Keratinocyte (primary cell): ENCODE data around the gene PCDH7. TPM values are rescaled to one million over a fixed set of nuclear protein-coding genes. Genes with fewer than 3 reads are reported as not detected.
A peak's percentile ranks its signal among the peaks of the same experiment; 100 is the strongest.

Source experiments
- DNase-seq: peaks from one replicate; pipeline ENCODE4 v3.0.0-alpha.2; 2011; ENCODE audit warnings: low read depth, missing footprints, low spot score
- FAIRE-seq: peaks from 2 replicates; lab custom pipeline; 2011; peaks lifted over from hg19 to GRCh38; lab: Jason Lieb, UNC
- H2AFZ ChIP-seq: 2 replicates; pipeline ENCODE4 v1.6.0; 2012; ENCODE audit warnings: low read length, control low read depth, inconsistent platforms; ENCODE audit not compliant: control insufficient read depth
- H3K27ac ChIP-seq: 2 replicates; pipeline ENCODE4 v1.5.1; 2011; ENCODE audit warnings: low read length; ENCODE audit not compliant: control insufficient read depth, insufficient read depth
- H3K27me3 ChIP-seq: 3 replicates; pipeline ENCODE4 v1.6.0; 2011; ENCODE audit warnings: low read length; ENCODE audit not compliant: control insufficient read depth, insufficient read depth; ENCODE audit errors: extremely low read depth
- H3K36me3 ChIP-seq, 2 experiments: 2 replicates in 1 of 2; 3 replicates in 1 of 2; pipeline ENCODE4 v1.5.1; 2011; ENCODE audit warnings: low read length in 2 of 2, mild to moderate bottlenecking in 1 of 2; ENCODE audit not compliant: control insufficient read depth in 2 of 2, insufficient read depth in 2 of 2; ENCODE audit errors: extremely low read depth in 1 of 2
- H3K4me1 ChIP-seq: 3 replicates; pipeline ENCODE4 v1.5.1; 2011; ENCODE audit warnings: low read length; ENCODE audit not compliant: control insufficient read depth, insufficient read depth; ENCODE audit errors: extremely low read depth
- H3K4me2 ChIP-seq: 3 replicates; pipeline ENCODE4 v1.6.0; 2011; ENCODE audit warnings: low read depth, low read length; ENCODE audit not compliant: control insufficient read depth, insufficient read depth; ENCODE audit errors: extremely low read depth
- H3K4me3 ChIP-seq, 3 experiments: fragments of 200-600 bp in 1 of 3; sonication (generic) in 1 of 3; 2 replicates in 2 of 3; 3 replicates in 1 of 3; pipeline ENCODE4 v1.5.1; 2011 to 2016; ENCODE audit warnings: low read length in 3 of 3, mild to moderate bottlenecking in 3 of 3, control low read depth in 2 of 3, inconsistent platforms in 1 of 3, low read depth in 1 of 3, mixed read lengths in 1 of 3, mixed run types in 1 of 3, moderate library complexity in 1 of 3; ENCODE audit not compliant: control insufficient read depth in 2 of 3, insufficient read depth in 2 of 3; ENCODE audit errors: extremely low read depth in 1 of 3
- H3K79me2 ChIP-seq: 2 replicates; pipeline ENCODE4 v1.6.0; 2012; ENCODE audit warnings: low read length; ENCODE audit not compliant: control insufficient read depth, insufficient read depth
- H3K9ac ChIP-seq: 3 replicates; pipeline ENCODE4 v1.6.0; 2011; ENCODE audit warnings: low read length; ENCODE audit not compliant: control insufficient read depth, insufficient read depth; ENCODE audit errors: extremely low read depth
- H3K9me1 ChIP-seq: 3 replicates; pipeline ENCODE4 v1.6.0; 2011; ENCODE audit warnings: low read length; ENCODE audit not compliant: control insufficient read depth, insufficient read depth; ENCODE audit errors: extremely low read depth
- H3K9me3 ChIP-seq: 2 replicates; pipeline ENCODE4 v1.5.1; 2012; ENCODE audit warnings: low read depth, low read length; ENCODE audit not compliant: control insufficient read depth
- H4K20me1 ChIP-seq: 3 replicates; pipeline ENCODE4 v1.6.0; 2011; ENCODE audit warnings: low read length; ENCODE audit not compliant: control insufficient read depth, insufficient read depth; ENCODE audit errors: extremely low read depth
- EZH2 ChIP-seq: IDR thresholded peaks from one replicate; pipeline ENCODE4 v1.6.1; 2012; ENCODE audit warnings: inconsistent platforms, mild to moderate bottlenecking, low read length, moderate library complexity
- dilution Hi-C: fragments of 300-500 bp; cut with MboI; formaldehyde crosslinking; loops from one replicate; pipeline ENCODE4 v1.7.0; 2020; ENCODE audit warnings: low sequenced_read_pairs; ENCODE audit not compliant: extremely low pct_ligation_motif_present
- polyA plus RNA-seq, 5 experiments: library from polyadenylated mRNA; depleted of rRNA in 3 of 5; stranded (reverse) in 3 of 5; stranded (forward) in 1 of 5; unstranded in 1 of 5; fragments of >200 nt; gene quantifications; 1 replicate in 1 of 5; 2 replicates in 3 of 5; 3 replicates in 1 of 5; pipeline versions ENCODE4 v1.2.1 to v1.2.3, GENCODE V29; 2011 to 2012; ENCODE audit warnings: missing spikeins in 2 of 5, low read depth in 1 of 5, low replicate concordance in 1 of 5
- TF ChIP-seq, protein P1 (sequence below), 3 experiments: IDR thresholded peaks in 1 of 3; conservative IDR thresholded peaks in 1 of 3; optimal IDR thresholded peaks in 1 of 3; 2 replicates in 2 of 3; 3 replicates in 1 of 3; pipeline versions ENCODE3 to v1.5.1; 2011; ENCODE audit warnings: low read length in 3 of 3, mild to moderate bottlenecking in 3 of 3, moderate library complexity in 2 of 3, control low read depth in 1 of 3, inconsistent platforms in 1 of 3; ENCODE audit not compliant: insufficient read depth in 2 of 3; ENCODE audit errors: extremely low read depth in 1 of 3

The PCDH7 gene
- polyA plus RNA-seq, 1 donor (not counting 4 experiments of a cell fraction or from before 2014, with no cell fraction given), result 28.1 TPM

DNA sequence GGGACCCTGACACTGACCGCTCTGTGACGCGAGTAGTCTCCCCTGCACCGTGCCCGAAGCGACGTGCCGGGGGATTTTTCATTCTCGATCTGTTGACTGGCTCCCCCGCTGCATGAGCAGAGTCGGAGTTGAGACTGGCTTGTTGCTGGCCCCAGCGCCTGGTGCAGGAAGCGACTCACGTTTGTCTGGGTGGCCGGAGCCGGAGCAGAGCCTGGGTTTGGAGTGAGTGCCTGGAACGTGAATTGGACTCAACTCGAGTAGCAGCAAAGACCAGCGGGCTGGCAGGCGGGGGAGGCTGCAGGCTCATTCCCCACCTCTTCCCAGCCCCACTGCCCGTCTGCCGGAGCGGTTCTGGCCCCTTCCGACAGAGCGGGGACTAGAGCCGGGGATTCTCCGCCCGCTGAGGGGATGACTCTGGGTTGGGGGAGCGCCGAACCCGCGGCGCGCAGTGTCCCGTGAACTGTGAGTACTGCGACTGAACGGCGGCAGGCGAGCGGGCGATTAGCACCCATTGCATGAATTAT, 554 bp downstream of the PCDH7 start:
- FAIRE-seq (no peak), DNase-seq (no peak)
- Histone ChIP-seq H3K9ac (peak overlapping the region; percentile 81), H3K36me3 (peaks cover 2 to 6% of the 10 kb centered on the region in 2 experiments), H3K9me1 (no peaks in the 10 kb centered on the region), H3K4me1 (peaks cover 15% of the 10 kb centered on the region), H3K9me3 (no peaks in the 10 kb centered on the region), H3K27me3 (no peaks in the 10 kb centered on the region), H3K4me3 (peak overlapping the region; percentile 57 to 97 (median 77)), H3K27ac (peak overlapping the region; percentile 76), H4K20me1 (peaks cover 3% of the 10 kb centered on the region), H3K4me2 (peak overlapping the region; percentile 88), H2AFZ (peak overlapping the region; percentile 98), H3K79me2 (peaks cover 54% of the 10 kb centered on the region)
- dilution Hi-C loops, result no loop called here
- TF ChIP-seq EZH2, result no peak
- TF ChIP-seq, protein P1, sequence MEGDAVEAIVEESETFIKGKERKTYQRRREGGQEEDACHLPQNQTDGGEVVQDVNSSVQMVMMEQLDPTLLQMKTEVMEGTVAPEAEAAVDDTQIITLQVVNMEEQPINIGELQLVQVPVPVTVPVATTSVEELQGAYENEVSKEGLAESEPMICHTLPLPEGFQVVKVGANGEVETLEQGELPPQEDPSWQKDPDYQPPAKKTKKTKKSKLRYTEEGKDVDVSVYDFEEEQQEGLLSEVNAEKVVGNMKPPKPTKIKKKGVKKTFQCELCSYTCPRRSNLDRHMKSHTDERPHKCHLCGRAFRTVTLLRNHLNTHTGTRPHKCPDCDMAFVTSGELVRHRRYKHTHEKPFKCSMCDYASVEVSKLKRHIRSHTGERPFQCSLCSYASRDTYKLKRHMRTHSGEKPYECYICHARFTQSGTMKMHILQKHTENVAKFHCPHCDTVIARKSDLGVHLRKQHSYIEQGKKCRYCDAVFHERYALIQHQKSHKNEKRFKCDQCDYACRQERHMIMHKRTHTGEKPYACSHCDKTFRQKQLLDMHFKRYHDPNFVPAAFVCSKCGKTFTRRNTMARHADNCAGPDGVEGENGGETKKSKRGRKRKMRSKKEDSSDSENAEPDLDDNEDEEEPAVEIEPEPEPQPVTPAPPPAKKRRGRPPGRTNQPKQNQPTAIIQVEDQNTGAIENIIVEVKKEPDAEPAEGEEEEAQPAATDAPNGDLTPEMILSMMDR (optimal IDR thresholded peaks at IDR 0.05 in 1 of 3, IDR thresholded peaks at IDR 0.05 in 1 of 3, conservative IDR thresholded peaks at IDR 0.05 in 1 of 3; ENCODE audit: extremely low read depth in 1 of 3, insufficient read depth in 2 of 3, low read length in 3 of 3), result no peak

DNA sequence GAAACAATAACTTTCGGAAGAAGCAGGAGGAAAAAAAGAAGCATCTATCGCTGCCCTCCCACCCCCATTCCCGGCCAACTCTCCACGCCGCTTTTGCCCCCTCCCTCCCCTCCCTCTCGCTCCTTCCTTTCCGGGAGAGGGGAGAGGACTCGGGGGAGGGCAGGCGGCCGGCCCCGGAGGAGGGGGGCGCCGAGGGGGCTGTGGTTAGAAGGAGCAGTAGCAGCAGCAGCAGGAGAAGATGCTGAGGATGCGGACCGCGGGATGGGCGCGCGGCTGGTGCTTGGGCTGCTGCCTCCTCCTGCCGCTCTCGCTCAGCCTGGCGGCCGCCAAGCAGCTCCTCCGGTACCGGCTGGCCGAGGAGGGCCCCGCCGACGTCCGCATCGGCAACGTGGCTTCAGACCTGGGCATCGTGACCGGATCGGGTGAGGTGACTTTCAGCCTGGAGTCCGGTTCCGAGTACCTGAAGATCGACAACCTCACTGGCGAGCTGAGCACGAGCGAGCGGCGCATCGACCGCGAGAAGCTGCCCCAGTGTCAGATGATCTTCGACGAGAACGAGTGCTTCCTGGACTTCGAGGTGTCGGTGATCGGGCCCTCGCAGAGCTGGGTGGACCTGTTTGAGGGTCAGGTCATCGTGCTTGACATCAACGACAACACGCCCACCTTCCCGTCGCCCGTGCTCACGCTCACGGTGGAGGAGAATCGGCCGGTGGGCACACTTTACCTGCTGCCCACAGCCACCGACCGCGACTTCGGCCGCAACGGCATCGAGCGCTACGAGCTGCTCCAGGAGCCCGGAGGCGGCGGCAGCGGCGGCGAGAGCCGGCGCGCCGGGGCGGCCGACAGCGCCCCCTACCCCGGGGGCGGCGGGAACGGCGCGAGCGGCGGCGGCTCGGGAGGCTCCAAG, 1.3 kb downstream of the PCDH7 start:
- DNase-seq (no peak), FAIRE-seq (no peak)
- H3K9me1 ChIP-seq, result no peaks in the 10 kb centered on the region
- H3K4me1 ChIP-seq, result peaks cover 15% of the 10 kb centered on the region
- peak overlapping the region; percentile 81 for H3K9ac ChIP-seq
- H2AFZ ChIP-seq, result peak overlapping the region; percentile 98
- no peaks in the 10 kb centered on the region for H3K9me3 ChIP-seq
- H3K36me3 ChIP-seq, result peaks cover 2 to 6% of the 10 kb centered on the region in 2 experiments
- H3K79me2 ChIP-seq, result peaks cover 62% of the 10 kb centered on the region
- peak overlapping the region; percentile 76 for H3K27ac ChIP-seq
- peak overlapping the region; percentile 89 for H3K4me2 ChIP-seq
- H3K27me3 ChIP-seq, result no peaks in the 10 kb centered on the region
- H4K20me1 ChIP-seq, result peaks cover 3% of the 10 kb centered on the region
- peak overlapping the region; percentile 57 to 97 (median 77) for H3K4me3 ChIP-seq
- TF ChIP-seq, protein P1 (optimal IDR thresholded peaks at IDR 0.05 in 1 of 3, IDR thresholded peaks at IDR 0.05 in 1 of 3, conservative IDR thresholded peaks at IDR 0.05 in 1 of 3; ENCODE audit: extremely low read depth in 1 of 3, insufficient read depth in 2 of 3, low read length in 3 of 3), result peak in 1 of 3 experiments; percentile 8
- TF ChIP-seq EZH2, result no peak
- dilution Hi-C loops, result no loop called here
